Astrocyte (in vitro differentiated cells and primary cell): ENCODE measurements around the gene EIF4G2.

Source experiments
- CTCF ChIP-seq: IDR thresholded peaks from 2 replicates; pipeline ENCODE4 v1.5.1; 2011; ENCODE audit warnings: low read depth, mild to moderate bottlenecking, inconsistent platforms, low read length, moderate library complexity; ENCODE audit not compliant: insufficient read depth
- EZH2 ChIP-seq: IDR thresholded peaks from 2 replicates; pipeline ENCODE4 v1.6.1; 2012; ENCODE audit warnings: mild to moderate bottlenecking, low read length, inconsistent platforms; ENCODE audit not compliant: insufficient read depth

GRCh38 chr11:10829139-10829538, 20.4 kb upstream of the EIF4G2 start:
- no peak for TF ChIP-seq CTCF
- no peak for TF ChIP-seq EZH2
